Naive thymus-derived CD8-positive, alpha-beta T cell (primary cell): ENCODE results near the gene KIAA1671. TPM values are rescaled to one million over a fixed set of nuclear protein-coding genes. Genes with fewer than 3 reads are reported as not detected.

Experiments used
- ATAC-seq, 2 donors: fragments of 150-1000 bp; cut with Tn5 transposase in 1 of 2; sonication (Bioruptor Pico), chemical (Tn5 transposase) in 1 of 2; 1 replicate in 1 of 2; 2 replicates in 1 of 2; pipeline ENCODE4 v1.10.0; 2021; ENCODE audit warnings: mild to moderate bottlenecking in 2 of 2, moderate library complexity in 2 of 2
- POLR2A ChIA-PET: fragments of 350-600 bp; sonication (Branson Sonifier 250); formaldehyde crosslinking; loops from one replicate; lab custom pipeline; 2021; ENCODE audit warnings: antibody characterized with exemption; lab: Charles Lee
- DNase-seq, 10 donors: peaks; one replicate each; pipeline versions ENCODE4 v3.0.0 to v3.0.0-alpha.2; 2020 to 2022
- H3K27ac Mint-ChIP-seq, 10 donors: one replicate each; pipeline ENCODE4 v1.8.0; 2020 to 2022; ENCODE audit warnings: mild to moderate bottlenecking in 10 of 10, mixed read lengths in 10 of 10, moderate library complexity in 4 of 10, inconsistent platforms in 1 of 10
- H3K27me3 Mint-ChIP-seq, 5 donors: one replicate each; pipeline ENCODE4 v1.8.0; 2021 to 2022; ENCODE audit warnings: mixed read lengths in 5 of 5
- H3K36me3 Mint-ChIP-seq, 3 donors: one replicate each; pipeline ENCODE4 v1.8.0; 2020 to 2022; ENCODE audit warnings: mixed read lengths in 3 of 3, mild to moderate bottlenecking in 2 of 3, inconsistent platforms in 1 of 3
- H3K4me1 Mint-ChIP-seq, 4 donors: one replicate each; pipeline ENCODE4 v1.8.0; 2021 to 2022; ENCODE audit warnings: mixed read lengths in 4 of 4
- H3K4me3 Mint-ChIP-seq, 10 donors: one replicate each; pipeline ENCODE4 v1.8.0; 2020 to 2022; ENCODE audit warnings: mild to moderate bottlenecking in 10 of 10, mixed read lengths in 10 of 10, moderate library complexity in 6 of 10, inconsistent platforms in 1 of 10
- H3K9me3 Mint-ChIP-seq, 9 donors: one replicate each; pipeline ENCODE4 v1.8.0; 2020 to 2022; ENCODE audit warnings: mixed read lengths in 9 of 9, mild to moderate bottlenecking in 3 of 9, inconsistent platforms in 1 of 9, moderate library complexity in 1 of 9
- polyA plus RNA-seq, 3 donors: library from polyadenylated mRNA; unstranded; fragments of 300-500 nt; fragmentation: Illumina TruSeq; gene quantifications; one replicate each; pipeline ENCODE4 v1.2.3, GENCODE V29; 2021
- total RNA-seq, 8 experiments: library from RNA in 2 of 8; stranded (reverse) in 2 of 8; gene quantifications; one replicate each; pipeline ENCODE4 v1.2.3 and lab custom pipeline; 2021 to 2026

Gene KIAA1671
- total and polyA plus RNA-seq, 5 experiments from 2014 or later, result 0.33 to 5.2 (median 2.7) TPM

GRCh38 chr22:25084405-25085107 lies 132.0 kb downstream of the KIAA1671 start:
- Mint-ChIP-seq H3K4me1 (peaks cover 12 to 32% (median 28%) of the 10 kb centered on the region in 4 donors), H3K27me3 (no peaks in the 10 kb centered on the region), H3K36me3 (no peaks in the 10 kb centered on the region), H3K9me3 (no peaks in the 10 kb centered on the region), H3K27ac (peak overlapping the region in 3 of 10 donors; percentile 22 to 47 (median 43)), H3K4me3 (no peak overlapping the region)
- POLR2A ChIA-PET, result no interaction called here
- ATAC-seq (no peak), DNase-seq (no peak)

GRCh38 chr22:25085156-25085555 lies 132.6 kb downstream of the KIAA1671 start:
- Mint-ChIP-seq H3K4me3 (no peak overlapping the region), H3K9me3 (no peaks in the 10 kb centered on the region), H3K36me3 (no peaks in the 10 kb centered on the region), H3K27me3 (no peaks in the 10 kb centered on the region), H3K27ac (peak overlapping the region in 4 of 10 donors; percentile 40 to 82 (median 54)), H3K4me1 (peaks cover 14 to 31% (median 27%) of the 10 kb centered on the region in 4 donors)
- POLR2A ChIA-PET, result no interaction called here
- DNase-seq (no peak), ATAC-seq (no peak)

GRCh38 chr22:25085930-25086901 lies 133.7 kb downstream of the KIAA1671 start:
- peak overlapping the region in 6 of 10 donors; percentile 8 to 78 (median 30) for H3K27ac Mint-ChIP-seq
- DNase-seq (no peak), ATAC-seq (peak in 1 of 2 donors; percentile 32)
- no peaks in the 10 kb centered on the region for H3K27me3 Mint-ChIP-seq
- H3K4me3 Mint-ChIP-seq, result peak overlapping the region in 1 of 10 donors; percentile 48
- peaks cover 14 to 30% (median 24%) of the 10 kb centered on the region in 4 donors for H3K4me1 Mint-ChIP-seq
- H3K36me3 Mint-ChIP-seq, result no peaks in the 10 kb centered on the region
- no peaks in the 10 kb centered on the region for H3K9me3 Mint-ChIP-seq
- POLR2A ChIA-PET, result interaction anchor here (0.6 kb wide), 1 partner anchor 852 kb away, joined by 3 read pairs; no protein-coding TSS in a partner anchor

GRCh38 chr22:25086902-25087282 lies 134.4 kb downstream of the KIAA1671 start:
- Mint-ChIP-seq H3K9me3 (no peaks in the 10 kb centered on the region), H3K27me3 (no peaks in the 10 kb centered on the region), H3K36me3 (no peaks in the 10 kb centered on the region), H3K4me1 (peaks cover 10 to 24% (median 17%) of the 10 kb centered on the region in 4 donors), H3K27ac (no peak overlapping the region), H3K4me3 (no peak overlapping the region)
- POLR2A ChIA-PET, result interaction anchor here (0.6 kb wide), 1 partner anchor 853 kb away, joined by 3 read pairs; no protein-coding TSS in a partner anchor
- ATAC-seq (no peak), DNase-seq (no peak)

- no peak for ATAC-seq
- POLR2A ChIA-PET, result no interaction called here
- DNase-seq, result no peak
- H3K4me3 Mint-ChIP-seq, result no peak overlapping the region
- H3K27me3 Mint-ChIP-seq, result no peaks in the 10 kb centered on the region
- H3K9me3 Mint-ChIP-seq, result no peaks in the 10 kb centered on the region
- H3K36me3 Mint-ChIP-seq, result no peaks in the 10 kb centered on the region
- H3K27ac Mint-ChIP-seq, result no peak overlapping the region
- H3K4me1 Mint-ChIP-seq, result peaks cover 10 to 15% (median 14%) of the 10 kb centered on the region in 4 donors
Observed at GRCh38 chr22:25090225-25090890, 137.8 kb downstream of the KIAA1671 start.

GRCh38 chr22:25091458-25091857 lies 138.9 kb downstream of the KIAA1671 start:
- ATAC-seq (no peak), DNase-seq (no peak)
- no peaks in the 10 kb centered on the region for H3K27me3 Mint-ChIP-seq
- H3K9me3 Mint-ChIP-seq, result no peaks in the 10 kb centered on the region
- POLR2A ChIA-PET, result interaction anchor here (0.6 kb wide), 1 partner anchor 97 kb away, joined by 3 read pairs; no protein-coding TSS in a partner anchor
- peaks cover 3 to 4% (median 3%) of the 10 kb centered on the region in 4 donors for H3K4me1 Mint-ChIP-seq
- H3K4me3 Mint-ChIP-seq, result no peak overlapping the region
- H3K36me3 Mint-ChIP-seq, result peaks cover 0 to 2% (median 0%) of the 10 kb centered on the region in 3 donors
- no peak overlapping the region for H3K27ac Mint-ChIP-seq

GRCh38 chr22:25092119-25092518 lies 139.6 kb downstream of the KIAA1671 start:
- POLR2A ChIA-PET, result no interaction called here
- Mint-ChIP-seq H3K9me3 (no peaks in the 10 kb centered on the region), H3K4me3 (no peak overlapping the region), H3K4me1 (peaks cover 0 to 3% (median 1%) of the 10 kb centered on the region in 4 donors), H3K27ac (peak overlapping the region in 1 of 10 donors; percentile 13), H3K36me3 (peaks cover 0 to 2% (median 0%) of the 10 kb centered on the region in 3 donors), H3K27me3 (no peaks in the 10 kb centered on the region)
- no peak for DNase-seq
- ATAC-seq, result no peak

GRCh38 chr22:25094579-25094978 lies 142.1 kb downstream of the KIAA1671 start:
- no peaks in the 10 kb centered on the region for H3K9me3 Mint-ChIP-seq
- POLR2A ChIA-PET, result interaction anchor here (1.1 kb wide), 1 partner anchor 11 kb away, joined by 3 read pairs; no protein-coding TSS in a partner anchor
- ATAC-seq (no peak), DNase-seq (no peak)
- H3K27me3 Mint-ChIP-seq, result no peaks in the 10 kb centered on the region
- peak overlapping the region in 2 of 10 donors; percentile 32 to 60 for H3K27ac Mint-ChIP-seq
- peaks cover 0 to 2% (median 0%) of the 10 kb centered on the region in 3 donors for H3K36me3 Mint-ChIP-seq
- no peak overlapping the region for H3K4me3 Mint-ChIP-seq
- H3K4me1 Mint-ChIP-seq, result peaks cover 0 to 7% (median 0%) of the 10 kb centered on the region in 4 donors

- ATAC-seq (no peak), DNase-seq (no peak)
- Mint-ChIP-seq H3K27ac (peak overlapping the region in 4 of 10 donors; percentile 5 to 56 (median 36)), H3K4me1 (peaks cover 0 to 9% (median 0%) of the 10 kb centered on the region in 4 donors), H3K27me3 (no peaks in the 10 kb centered on the region), H3K4me3 (no peak overlapping the region), H3K36me3 (peaks cover 0 to 2% (median 0%) of the 10 kb centered on the region in 3 donors), H3K9me3 (no peaks in the 10 kb centered on the region)
- POLR2A ChIA-PET, result no interaction called here
Observed at GRCh38 chr22:25095869-25096268, 143.4 kb downstream of the KIAA1671 start.

- no peaks in the 10 kb centered on the region for H3K9me3 Mint-ChIP-seq
- ATAC-seq, result no peak
- H3K4me1 Mint-ChIP-seq, result peaks cover 0 to 9% (median 0%) of the 10 kb centered on the region in 4 donors
- POLR2A ChIA-PET, result no interaction called here
- H3K27ac Mint-ChIP-seq, result peak overlapping the region in 2 of 10 donors; percentile 19 to 43
- H3K27me3 Mint-ChIP-seq, result no peaks in the 10 kb centered on the region
- no peak overlapping the region for H3K4me3 Mint-ChIP-seq
- H3K36me3 Mint-ChIP-seq, result peaks cover 0 to 2% (median 0%) of the 10 kb centered on the region in 3 donors
- DNase-seq, result no peak
Observed at GRCh38 chr22:25096638-25097405, 144.3 kb downstream of the KIAA1671 start.

GRCh38 chr22:25098445-25099081 lies 146.0 kb downstream of the KIAA1671 start:
- POLR2A ChIA-PET, result no interaction called here
- Mint-ChIP-seq H3K9me3 (no peaks in the 10 kb centered on the region), H3K27ac (no peak overlapping the region), H3K36me3 (peaks cover 0 to 2% (median 0%) of the 10 kb centered on the region in 3 donors), H3K4me1 (peaks cover 0 to 8% (median 0%) of the 10 kb centered on the region in 4 donors), H3K4me3 (no peak overlapping the region), H3K27me3 (no peaks in the 10 kb centered on the region)
- ATAC-seq (no peak), DNase-seq (no peak)
